Osteocyte (in vitro differentiated cells): ENCODE results near the gene DDHD1. TPM values are rescaled to one million over a fixed set of nuclear protein-coding genes. Genes with fewer than 3 reads are reported as not detected.

Experiments used
- DNase-seq: peaks from one replicate; pipeline ENCODE4 v3.0.0; 2021; ENCODE audit warnings: mixed read lengths; ENCODE audit not compliant: unreplicated experiment; ENCODE audit errors: extremely low spot score
- H3K27ac Mint-ChIP-seq: one replicate; pipeline ENCODE4 v1.8.0; 2021; ENCODE audit warnings: mild to moderate bottlenecking, mixed read lengths; ENCODE audit not compliant: unreplicated experiment
- H3K27me3 Mint-ChIP-seq: one replicate; pipeline ENCODE4 v1.8.0; 2021; ENCODE audit warnings: mixed read lengths; ENCODE audit not compliant: unreplicated experiment
- H3K36me3 Mint-ChIP-seq: one replicate; pipeline ENCODE4 v1.8.0; 2021; ENCODE audit warnings: mixed read lengths; ENCODE audit not compliant: unreplicated experiment
- H3K4me1 Mint-ChIP-seq: one replicate; pipeline ENCODE4 v1.8.0; 2021; ENCODE audit warnings: mixed read lengths; ENCODE audit not compliant: unreplicated experiment
- H3K4me3 Mint-ChIP-seq: one replicate; pipeline ENCODE4 v1.8.0; 2021; ENCODE audit warnings: mild to moderate bottlenecking, moderate library complexity, mixed read lengths; ENCODE audit not compliant: unreplicated experiment
- H3K9me3 Mint-ChIP-seq: one replicate; pipeline ENCODE4 v1.8.0; 2021; ENCODE audit warnings: mixed read lengths; ENCODE audit not compliant: unreplicated experiment
- CTCF ChIP-seq: fragments of 200-600 bp; sonication (generic); IDR thresholded peaks from 2 replicates; pipeline ENCODE4 v1.5.0; 2021; ENCODE audit warnings: antibody characterized with exemption, mild to moderate bottlenecking, moderate library complexity
- total RNA-seq: library from RNA; stranded (reverse); gene quantifications from 2 replicates; pipeline ENCODE4 v1.2.1, GENCODE V29; 2021

Gene DDHD1
- total RNA-seq, 1 donor from 2014 or later: 21.1 TPM

- Mint-ChIP-seq H3K27ac (peak overlapping the region; percentile 15), H3K4me1 (peaks cover 17% of the 10 kb centered on the region), H3K27me3 (no peaks in the 10 kb centered on the region), H3K4me3 (no peak overlapping the region), H3K36me3 (peaks cover 13% of the 10 kb centered on the region), H3K9me3 (no peaks in the 10 kb centered on the region)
- no peak for DNase-seq
- no peak for TF ChIP-seq CTCF
Measured at GRCh38 chr14:53047307-53048069, 105.6 kb downstream of the DDHD1 start.

GRCh38 chr14:53044486-53044885 lies 108.6 kb downstream of the DDHD1 start:
- Mint-ChIP-seq H3K36me3 (peaks cover 9% of the 10 kb centered on the region), H3K4me1 (peaks cover 28% of the 10 kb centered on the region), H3K9me3 (no peaks in the 10 kb centered on the region), H3K27me3 (no peaks in the 10 kb centered on the region), H3K27ac (no peak overlapping the region), H3K4me3 (no peak overlapping the region)
- DNase-seq: no peak
- TF ChIP-seq CTCF: no peak

GRCh38 chr14:53043027-53043581 lies 110.0 kb downstream of the DDHD1 start:
- H3K4me3 Mint-ChIP-seq: no peak overlapping the region
- no peaks in the 10 kb centered on the region for H3K27me3 Mint-ChIP-seq
- no peak for DNase-seq
- H3K4me1 Mint-ChIP-seq: peaks cover 26% of the 10 kb centered on the region
- TF ChIP-seq CTCF: no peak
- peaks cover 16% of the 10 kb centered on the region for H3K36me3 Mint-ChIP-seq
- H3K9me3 Mint-ChIP-seq: no peaks in the 10 kb centered on the region
- peak overlapping the region; percentile 66 for H3K27ac Mint-ChIP-seq

- no peak for DNase-seq
- H3K27me3 Mint-ChIP-seq: no peaks in the 10 kb centered on the region
- peak overlapping the region; percentile 66 for H3K27ac Mint-ChIP-seq
- H3K4me1 Mint-ChIP-seq: peaks cover 23% of the 10 kb centered on the region
- H3K4me3 Mint-ChIP-seq: no peak overlapping the region
- TF ChIP-seq CTCF: no peak
- peaks cover 23% of the 10 kb centered on the region for H3K36me3 Mint-ChIP-seq
- no peaks in the 10 kb centered on the region for H3K9me3 Mint-ChIP-seq
Measured at GRCh38 chr14:53042480-53042879, 110.6 kb downstream of the DDHD1 start.

GRCh38 chr14:53041067-53041466 lies 112.1 kb downstream of the DDHD1 start:
- H3K4me1 Mint-ChIP-seq: peaks cover 22% of the 10 kb centered on the region
- peaks cover 28% of the 10 kb centered on the region for H3K36me3 Mint-ChIP-seq
- H3K4me3 Mint-ChIP-seq: no peak overlapping the region
- TF ChIP-seq CTCF: no peak
- H3K27ac Mint-ChIP-seq: no peak overlapping the region
- DNase-seq: no peak
- H3K27me3 Mint-ChIP-seq: no peaks in the 10 kb centered on the region
- H3K9me3 Mint-ChIP-seq: no peaks in the 10 kb centered on the region
